SK-N-SH treated with all-trans-retinoic acid at 6 μM for 48 hours (cell line): ENCODE data around the gene RNF7.

Experiments
- ATAC-seq: fragments of 200-7000 bp; cut with Tn5 transposase; 3 replicates; pipeline ENCODE4 v1.9.1; 2020; ENCODE audit warnings: mild to moderate bottlenecking, moderate library complexity
- BACH2 ChIP-seq: fragments of 250-450 bp; sonication (Bioruptor Pico); IDR thresholded peaks from 2 replicates; pipeline ENCODE4 v1.9.0; 2021; ENCODE audit warnings: mild to moderate bottlenecking, borderline replicate concordance
- CREB5 ChIP-seq: fragments of 250-450 bp; sonication (Bioruptor Pico); IDR thresholded peaks from 2 replicates; pipeline ENCODE4 v1.5.1; 2020; ENCODE audit warnings: low read depth, mild to moderate bottlenecking, moderate library complexity
- CSDC2 ChIP-seq: fragments of 250-450 bp; sonication (Bioruptor Pico); IDR thresholded peaks from 2 replicates; pipeline ENCODE4 v1.5.0; 2020; ENCODE audit warnings: mild to moderate bottlenecking, moderate library complexity
- CSRNP3 ChIP-seq: fragments of 250-450 bp; sonication (Bioruptor Pico); IDR thresholded peaks from 2 replicates; pipeline ENCODE4 v1.5.1; 2021; ENCODE audit warnings: mild to moderate bottlenecking, moderate library complexity
- ESRRG ChIP-seq: fragments of 250-450 bp; sonication (Bioruptor Pico); IDR thresholded peaks from 2 replicates; pipeline ENCODE4 v1.6.1; 2021; ENCODE audit warnings: mild to moderate bottlenecking
- ISL1 ChIP-seq: fragments of 250-450 bp; sonication (Bioruptor Pico); IDR thresholded peaks from 2 replicates; pipeline ENCODE4 v2.1.2; 2022; ENCODE audit warnings: mild to moderate bottlenecking, moderate library complexity
- OSR1 ChIP-seq: fragments of 250-450 bp; sonication (Bioruptor Pico); IDR thresholded peaks from 2 replicates; pipeline ENCODE4 v1.8.0; 2022; ENCODE audit warnings: moderate library complexity, mild to moderate bottlenecking, inconsistent platforms
- PATZ1 ChIP-seq: fragments of 250-450 bp; sonication (Bioruptor Pico); IDR thresholded peaks from 2 replicates; pipeline ENCODE4 v1.8.0; 2020; ENCODE audit warnings: mild to moderate bottlenecking, moderate library complexity, borderline replicate concordance
- POU6F1 ChIP-seq: fragments of 250-450 bp; sonication (Bioruptor Pico); IDR thresholded peaks from 2 replicates; pipeline ENCODE4 v1.8.0; 2021; ENCODE audit warnings: low read depth, mild to moderate bottlenecking, moderate library complexity, borderline replicate concordance
- PPARA ChIP-seq: fragments of 250-450 bp; sonication (Bioruptor Pico); IDR thresholded peaks from 2 replicates; pipeline ENCODE4 v1.5.0; 2020; ENCODE audit warnings: mild to moderate bottlenecking, borderline replicate concordance
- RARB ChIP-seq: fragments of 250-450 bp; sonication (Bioruptor Pico); IDR thresholded peaks from 2 replicates; pipeline ENCODE4 v1.8.0; 2021; ENCODE audit warnings: mild to moderate bottlenecking, moderate library complexity
- SNAI2 ChIP-seq: fragments of 250-450 bp; sonication (Bioruptor Pico); IDR thresholded peaks from 2 replicates; pipeline ENCODE4 v1.5.0; 2020; ENCODE audit warnings: mild to moderate bottlenecking, moderate library complexity
- TOX ChIP-seq: fragments of 250-450 bp; sonication (Bioruptor Pico); IDR thresholded peaks from 2 replicates; pipeline ENCODE4 v1.8.0; 2021; ENCODE audit warnings: mild to moderate bottlenecking, moderate library complexity, borderline replicate concordance
- TSHZ2 ChIP-seq: fragments of 250-450 bp; sonication (Bioruptor Pico); IDR thresholded peaks from 2 replicates; pipeline ENCODE4 v1.5.0; 2020; ENCODE audit warnings: mild to moderate bottlenecking, moderate library complexity
- ZC3H10 ChIP-seq: fragments of 250-450 bp; sonication (Bioruptor Pico); IDR thresholded peaks from 2 replicates; pipeline ENCODE4 v1.5.1; 2021; ENCODE audit warnings: mild to moderate bottlenecking, moderate library complexity
- ZFP3 ChIP-seq: fragments of 250-450 bp; sonication (Bioruptor Pico); IDR thresholded peaks from 2 replicates; pipeline ENCODE4 v1.5.0; 2020; ENCODE audit warnings: mild to moderate bottlenecking, moderate library complexity
- ZFP30 ChIP-seq: fragments of 450-650 bp; formaldehyde crosslinking; IDR thresholded peaks from 2 replicates; pipeline ENCODE4 v1.5.0; 2022; ENCODE audit warnings: mild to moderate bottlenecking, moderate library complexity
- ZNF565 ChIP-seq: fragments of 450-650 bp; formaldehyde crosslinking; conservative IDR thresholded peaks from 2 replicates; pipeline ENCODE4 v1.5.0; 2020; ENCODE audit warnings: low read depth, mild to moderate bottlenecking, moderate library complexity
- ZNF70 ChIP-seq: fragments of 450-650 bp; formaldehyde crosslinking; IDR thresholded peaks from 2 replicates; pipeline ENCODE4 v1.5.0; 2020; ENCODE audit warnings: mild to moderate bottlenecking, moderate library complexity
- ZNF8 ChIP-seq: fragments of 450-650 bp; formaldehyde crosslinking; IDR thresholded peaks from 2 replicates; pipeline ENCODE4 v1.5.0; 2020; ENCODE audit warnings: mild to moderate bottlenecking, moderate library complexity

RNF7 gene

GRCh38 chr3:141726483-141726882 is 11.6 kb upstream of the RNF7 start:
- ATAC-seq, result no peak
- TF ChIP-seq CSRNP3 (CRISPR knock-in tag) (no peak), ISL1 (no peak), CREB5 (no peak), PATZ1 (no peak), ZNF8 (CRISPR knock-in tag) (no peak), BACH2 (CRISPR knock-in tag) (no peak), PPARA (CRISPR knock-in tag) (no peak), ZNF565 (CRISPR knock-in tag) (no peak), OSR1 (CRISPR knock-in tag) (no peak), ESRRG (no peak), CSDC2 (CRISPR knock-in tag) (no peak), TOX (CRISPR knock-in tag) (no peak), ZNF70 (CRISPR knock-in tag) (no peak), ZC3H10 (CRISPR knock-in tag) (no peak), ZFP30 (no peak), RARB (CRISPR knock-in tag) (no peak), ZFP3 (CRISPR knock-in tag) (no peak), SNAI2 (CRISPR knock-in tag) (no peak), TSHZ2 (CRISPR knock-in tag) (no peak), POU6F1 (CRISPR knock-in tag) (no peak)

GRCh38 chr3:141728355-141728892 is 9.7 kb upstream of the RNF7 start:
- no peak for ATAC-seq

More at GRCh38 chr3:141728355-141728892, 9.7 kb upstream of the RNF7 start:
- TF ChIP-seq ZNF565 (CRISPR knock-in tag) (no peak), TSHZ2 (CRISPR knock-in tag) (no peak), CREB5 (no peak), ZFP30 (no peak), TOX (CRISPR knock-in tag) (no peak)
